GM12878 (cell line): Measurements from ENCODE around the gene CILP2. TPM values are rescaled to one million over a fixed set of nuclear protein-coding genes. Genes with fewer than 3 reads are reported as not detected.

Experiments used
- ATAC-seq: fragments of 200-7000 bp; cut with Tn5 transposase; 3 replicates; pipeline ENCODE4 v1.9.1; 2020; ENCODE audit warnings: mild to moderate bottlenecking, moderate library complexity
- BruUV-seq: library from RNA; stranded (reverse); fragments of 400-500 nt; replicated peaks from 2 replicates; lab custom pipeline; 2021; lab: Mats Ljungman, UMichigan
- CTCF ChIA-PET: fragments of 300-600 bp; sonication (Branson Sonifier 250); formaldehyde crosslinking; extraction: SDS; loops from one replicate; lab custom pipeline; 2021; ENCODE audit warnings: inconsistent platforms; lab: Yijun Ruan, JAX
- POLR2A ChIA-PET: fragments of 350-600 bp; formaldehyde crosslinking; extraction: SDS; loops from one replicate; lab custom pipeline; 2021; ENCODE audit warnings: inconsistent platforms; lab: Charles Lee
- RAD21 ChIA-PET: fragments of 300-600 bp; sonication (Branson Sonifier 250); formaldehyde crosslinking; loops from one replicate; lab custom pipeline; 2023; ENCODE audit warnings: antibody characterized with exemption; ENCODE audit not compliant: unreplicated experiment; lab: Charles Lee
- SMC1A ChIA-PET: fragments of 300-600 bp; sonication (Branson Sonifier 250); formaldehyde crosslinking; loops from one replicate; lab custom pipeline; 2023; ENCODE audit not compliant: unreplicated experiment, uncharacterized antibody; lab: Charles Lee
- DNase-seq: peaks from one replicate; pipeline ENCODE4 v3.0.0-alpha.2; 2011; ENCODE audit warnings: low read depth, low spot score
- FAIRE-seq: peaks from 3 replicates; lab custom pipeline; 2011; peaks lifted over from hg19 to GRCh38; lab: Jason Lieb, UNC
- H2AFZ ChIP-seq: 2 replicates; pipeline ENCODE4 v1.6.0; 2011; ENCODE audit warnings: low read depth, low read length, control low read depth; ENCODE audit not compliant: control insufficient read depth
- H3K27ac ChIP-seq: 2 replicates; pipeline ENCODE4 v1.5.1; 2011; ENCODE audit warnings: control low read depth; ENCODE audit not compliant: control insufficient read depth, insufficient read depth
- H3K27me3 ChIP-seq, 2 experiments: replicated peaks in 1 of 2; 2 replicates each; pipeline versions ENCODE4 v1.6.0 to v1.6.1; 2011; ENCODE audit warnings: low read length in 1 of 2; ENCODE audit not compliant: control insufficient read depth in 2 of 2, insufficient read depth in 2 of 2
- H3K36me3 ChIP-seq, 2 experiments: 2 replicates each; pipeline ENCODE4 v1.5.1; 2011; ENCODE audit warnings: low read length in 1 of 2; ENCODE audit not compliant: control insufficient read depth in 2 of 2, insufficient read depth in 2 of 2
- H3K4me1 ChIP-seq: 2 replicates; pipeline ENCODE4 v1.6.1; 2011; ENCODE audit warnings: mild to moderate bottlenecking, low read length, moderate library complexity, mixed read lengths; ENCODE audit not compliant: control insufficient read depth, insufficient read depth
- H3K4me2 ChIP-seq: 2 replicates; pipeline ENCODE4 v1.6.0; 2011; ENCODE audit warnings: control low read depth; ENCODE audit not compliant: control insufficient read depth, insufficient read depth
- H3K4me3 ChIP-seq: fragments of 200-600 bp; sonication (generic); 2 replicates; pipeline ENCODE4 v1.5.1; 2016
- H3K79me2 ChIP-seq: 2 replicates; pipeline ENCODE4 v1.6.0; 2011; ENCODE audit warnings: low read length; ENCODE audit not compliant: control insufficient read depth, insufficient read depth
- H3K9ac ChIP-seq: 2 replicates; pipeline ENCODE4 v1.8.0; 2011; ENCODE audit warnings: low read length, control low read depth, mixed read lengths; ENCODE audit not compliant: control insufficient read depth, insufficient read depth
- H3K9me3 ChIP-seq: replicated peaks from 3 replicates; pipeline ENCODE4 v1.5.1; 2011; ENCODE audit warnings: mild to moderate bottlenecking, low read length; ENCODE audit not compliant: control insufficient read depth, insufficient read depth
- H4K20me1 ChIP-seq: 2 replicates; pipeline ENCODE4 v1.6.0; 2011; ENCODE audit not compliant: control insufficient read depth, insufficient read depth
- POLR2A ChIP-seq: IDR thresholded peaks from 2 replicates; pipeline ENCODE4 v1.6.1; 2011; ENCODE audit warnings: low read depth, mild to moderate bottlenecking, low read length
- POLR2AphosphoS2 ChIP-seq: IDR thresholded peaks from 2 replicates; pipeline ENCODE4 v1.6.1; 2011; ENCODE audit warnings: low read depth, mild to moderate bottlenecking, low read length, improper control_type of control experiment, moderate library complexity
- RELA ChIP-seq: fragments of 450-650 bp; IDR thresholded peaks from 2 replicates; pipeline ENCODE4 v1.8.0; 2014; ENCODE audit warnings: borderline replicate concordance; ENCODE audit not compliant: partially characterized antibody
- SREBF1 ChIP-seq: IDR thresholded peaks from 2 replicates; pipeline ENCODE4 v1.6.1; 2012; ENCODE audit warnings: mild to moderate bottlenecking, low read length
- WGBS: methylation state at CpG from one replicate; pipeline ENCODE4 v1.1.6; 2016; ENCODE audit warnings: low lambda C conversion rate; ENCODE audit not compliant: insufficient replicate concordance, insufficient coverage; ENCODE audit errors: missing lambda C conversion rate; 5-methylcytosine and 5-hydroxymethylcytosine counted together
- in situ Hi-C: fragments of 300-500 bp; cut with MboI; formaldehyde crosslinking; loops from 9 replicates; pipeline ENCODE4 v1.14.3; 2018; ENCODE audit warnings: mixed read lengths
- intact Hi-C: fragments of 100-400 bp; cut with micrococcal nuclease; formaldehyde crosslinking; loops from one replicate; pipeline ENCODE4 v1.14.2; 2022; ENCODE audit not compliant: unreplicated experiment
- polyA plus RNA-seq, 11 experiments: library from polyadenylated mRNA; depleted of rRNA in 4 of 11; unstranded in 6 of 11; stranded (reverse) in 5 of 11; fragments of >200 nt; fragmentation: Nextera tagmentation in 4 of 11; fragmentation: Illumina TruSeq in 1 of 11; extraction: Ambion mirVana in 4 of 11; extraction: Trizol in 1 of 11; gene quantifications; 1 replicate in 1 of 11; 2 replicates in 10 of 11; pipeline versions ENCODE4 v1.2.1 to v1.2.3, GENCODE V29; 2011 to 2016; ENCODE audit warnings: inconsistent platforms in 2 of 11, missing spikeins in 2 of 11, low read depth in 1 of 11
- total RNA-seq, 4 experiments: library from RNA; depleted of rRNA in 3 of 4; stranded (reverse); fragments of >200 nt in 3 of 4; fragmentation: Illumina TruSeq in 1 of 4; extraction: Trizol in 1 of 4; gene quantifications; 2 replicates each; pipeline versions ENCODE4 v1.2.1 to v1.2.3, GENCODE V29; 2013 to 2021

CILP2 gene
- total and polyA plus RNA-seq, 10 of the 15 experiments (the other 5 are each of a cell fraction or from before 2014, with no cell fraction given), result 0.05 to 0.08 (median 0.06) TPM; not detected in 6

- peaks cover 3 to 21% of the 10 kb centered on the region in 2 experiments for H3K36me3 ChIP-seq
- ChIA-PET RAD21 (interaction anchor here (1.3 to 3.5 kb wide), 3 partner anchors 23 to 113 kb away, joined by 3 to 22 read pairs (median 18); partner anchors contain the start of gene GMIP), CTCF (interaction anchor here (0.6 to 3.6 kb wide), 10 partner anchors 8 to 428 kb away, joined by 3 to 50 read pairs (median 12); partner anchors contain the start of genes GMIP, NDUFA13 and ZNF93), SMC1A (interaction anchor here (1.8 to 2.3 kb wide), 2 partner anchors 114 to 131 kb away, joined by 6 to 21 read pairs; partner anchors contain the start of gene GMIP), POLR2A (interaction anchor here (0.6 to 1.5 kb wide), 4 partner anchors 16 to 89 kb away, joined by 3 to 5 read pairs (median 4); no protein-coding TSS in a partner anchor)
- no peak overlapping the region for H3K4me3 ChIP-seq
- H3K27ac ChIP-seq, result no peak overlapping the region
- ATAC-seq (no peak), DNase-seq (no peak), FAIRE-seq (no peak)
- H3K9me3 ChIP-seq, result no peaks in the 10 kb centered on the region
- no peak overlapping the region for H3K4me2 ChIP-seq
- TF ChIP-seq POLR2A (peak; percentile 24), SREBF1 (no peak), POLR2AphosphoS2 (0 out of 2 replicates have a peak, but pooled peaks have one; percentile 26), RELA (no peak)
- 89% methylated on average over 4 of the region's 4 CpGs for WGBS
- peaks cover 9% of the 10 kb centered on the region for H3K4me1 ChIP-seq
- BruUV-seq, result no TSS peak
- in situ Hi-C loops (loop anchor here (25.0 kb wide), 4 partner anchors 881 to 1506 kb away; partner anchors contain the start of genes ZNF66 and ZNF737), intact Hi-C loops (no loop called here)
- no peaks in the 10 kb centered on the region for H3K27me3 ChIP-seq
- no peaks in the 10 kb centered on the region for H4K20me1 ChIP-seq
- H3K9ac ChIP-seq, result no peak overlapping the region
- H3K79me2 ChIP-seq, result no peaks in the 10 kb centered on the region
- H2AFZ ChIP-seq, result no peak overlapping the region
Observed at GRCh38 chr19:19530889-19531288, 7.2 kb upstream of the CILP2 start.
